H9 (cell line): Measurements from ENCODE around the gene TCF20. TPM values are rescaled to one million over a fixed set of nuclear protein-coding genes. Genes with fewer than 3 reads are reported as not detected.

Source experiments
- DNase-seq: peaks from one replicate; pipeline ENCODE4 v3.0.0-alpha.2; 2017
- H2AFZ ChIP-seq: one replicate; pipeline ENCODE4 v1.6.1; 2013; ENCODE audit warnings: mild to moderate bottlenecking, low read length, control low read depth, moderate library complexity
- H2AK5ac ChIP-seq: 2 replicates; pipeline ENCODE4 v1.6.1; 2013; ENCODE audit warnings: low read length, control low read depth, mixed read lengths; ENCODE audit not compliant: insufficient read length
- H2BK120ac ChIP-seq: one replicate; pipeline ENCODE4 v1.6.1; 2013; ENCODE audit warnings: low read depth, mild to moderate bottlenecking, low read length, control low read depth, inconsistent platforms; ENCODE audit not compliant: poor library complexity, severe bottlenecking
- H2BK12ac ChIP-seq: 2 replicates; pipeline ENCODE4 v1.6.1; 2013; ENCODE audit warnings: low read length, control low read depth, mixed read lengths, low read depth; ENCODE audit not compliant: insufficient read length
- H2BK15ac ChIP-seq: 2 replicates; pipeline ENCODE4 v1.6.1; 2013; ENCODE audit warnings: low read depth, low read length, control low read depth
- H2BK20ac ChIP-seq: one replicate; pipeline ENCODE4 v1.6.1; 2013; ENCODE audit warnings: low read depth, mild to moderate bottlenecking, low read length, control low read depth, inconsistent platforms; ENCODE audit not compliant: poor library complexity, severe bottlenecking
- H2BK5ac ChIP-seq: 2 replicates; pipeline ENCODE4 v1.6.1; 2013; ENCODE audit warnings: low read length, control low read depth, mixed read lengths; ENCODE audit not compliant: insufficient read length
- H3K14ac ChIP-seq: 2 replicates; pipeline ENCODE4 v1.6.1; 2013; ENCODE audit warnings: low read length, control low read depth; ENCODE audit not compliant: insufficient read depth
- H3K18ac ChIP-seq: 2 replicates; pipeline ENCODE4 v1.6.1; 2013; ENCODE audit warnings: low read depth, mild to moderate bottlenecking, mixed read lengths, low read length, control low read depth; ENCODE audit not compliant: insufficient read length
- H3K23ac ChIP-seq: 2 replicates; pipeline ENCODE4 v1.6.1; 2013; ENCODE audit warnings: low read length, control low read depth, mixed read lengths, low read depth; ENCODE audit not compliant: insufficient read length
- H3K23me2 ChIP-seq: 2 replicates; pipeline ENCODE4 v1.6.1; 2013; ENCODE audit warnings: low read depth, mild to moderate bottlenecking, mixed read lengths, low read length, control low read depth; ENCODE audit not compliant: insufficient read length, poor library complexity, severe bottlenecking
- H3K27ac ChIP-seq: 2 replicates; pipeline ENCODE4 v1.5.1; 2013; ENCODE audit warnings: low read length, control low read depth, mixed read lengths, low read depth; ENCODE audit not compliant: insufficient read length
- H3K27me3 ChIP-seq: 2 replicates; pipeline ENCODE4 v1.6.1; 2013; ENCODE audit warnings: low read length, control low read depth, inconsistent platforms; ENCODE audit not compliant: insufficient read depth
- H3K4ac ChIP-seq: 2 replicates; pipeline ENCODE4 v1.6.1; 2013; ENCODE audit warnings: low read depth, mild to moderate bottlenecking, control low read depth, inconsistent platforms, low read length, moderate library complexity
- H3K4me1 ChIP-seq: 2 replicates; pipeline ENCODE4 v1.6.1; 2013; ENCODE audit warnings: low read length, control low read depth, inconsistent platforms; ENCODE audit not compliant: insufficient read depth
- H3K4me2 ChIP-seq: 2 replicates; pipeline ENCODE4 v1.6.1; 2013; ENCODE audit warnings: low read length, control low read depth, mixed read lengths; ENCODE audit not compliant: insufficient read length, insufficient read depth
- H3K56ac ChIP-seq: 2 replicates; pipeline ENCODE4 v1.6.1; 2013; ENCODE audit warnings: low read depth, mild to moderate bottlenecking, mixed read lengths, low read length, control low read depth; ENCODE audit not compliant: insufficient read length
- H3K79me1 ChIP-seq: 2 replicates; pipeline ENCODE4 v1.6.1; 2013; ENCODE audit warnings: low read depth, mild to moderate bottlenecking, moderate library complexity, low read length, control low read depth, inconsistent platforms; ENCODE audit not compliant: insufficient read depth, poor library complexity, severe bottlenecking
- H3K79me2 ChIP-seq: 2 replicates; pipeline ENCODE4 v1.6.1; 2013; ENCODE audit warnings: low read length, control low read depth, inconsistent platforms; ENCODE audit not compliant: insufficient read depth
- H3K9ac ChIP-seq: 2 replicates; pipeline ENCODE4 v1.6.1; 2013; ENCODE audit warnings: low read length, control low read depth, mixed read lengths; ENCODE audit not compliant: insufficient read length; ENCODE audit errors: extremely low read depth
- H3K9me3 ChIP-seq: one replicate; pipeline ENCODE4 v1.6.1; 2013; ENCODE audit warnings: low read depth, low read length, inconsistent platforms; ENCODE audit not compliant: control insufficient read depth
- H3T11ph ChIP-seq: one replicate; pipeline ENCODE4 v1.6.1; 2013; ENCODE audit warnings: mild to moderate bottlenecking, low read length, control low read depth, inconsistent platforms
- H4K20me1 ChIP-seq: one replicate; pipeline ENCODE4 v1.6.1; 2013; ENCODE audit not compliant: control insufficient read depth, insufficient read length, insufficient read depth
- H4K5ac ChIP-seq: 2 replicates; pipeline ENCODE4 v1.6.1; 2013; ENCODE audit warnings: low read depth, mild to moderate bottlenecking, mixed read lengths, low read length, control low read depth; ENCODE audit not compliant: insufficient read length
- H4K8ac ChIP-seq: replicated peaks from 2 replicates; pipeline ENCODE4 v1.6.1; 2013; ENCODE audit warnings: low read length, control low read depth, mixed read lengths, low read depth; ENCODE audit not compliant: insufficient read length
- H4K91ac ChIP-seq: 2 replicates; pipeline ENCODE4 v1.6.1; 2013; ENCODE audit warnings: low read depth, mild to moderate bottlenecking, moderate library complexity, mixed read lengths, low read length, control low read depth; ENCODE audit not compliant: insufficient read length
- H3K27ac Mint-ChIP-seq, 3 experiments: 2 replicates in 2 of 3; 3 replicates in 1 of 3; pipeline ENCODE4 v1.8.0; 2020 to 2021; ENCODE audit warnings: mixed read lengths in 3 of 3, mild to moderate bottlenecking in 1 of 3, moderate library complexity in 1 of 3
- H3K27me3 Mint-ChIP-seq: 2 replicates; pipeline ENCODE4 v1.8.0; 2021; ENCODE audit warnings: low read depth, mild to moderate bottlenecking, moderate library complexity, mixed read lengths
- H3K36me3 Mint-ChIP-seq, 3 experiments: 2 replicates in 2 of 3; 3 replicates in 1 of 3; pipeline ENCODE4 v1.8.0; 2020 to 2021; ENCODE audit warnings: low read depth in 3 of 3, mixed read lengths in 3 of 3; ENCODE audit not compliant: insufficient read depth in 1 of 3
- H3K4me1 Mint-ChIP-seq, 2 experiments: 2 replicates each; pipeline ENCODE4 v1.8.0; 2020; ENCODE audit warnings: mixed read lengths in 2 of 2
- H3K4me3 Mint-ChIP-seq, 2 experiments: 2 replicates in 1 of 2; 3 replicates in 1 of 2; pipeline ENCODE4 v1.8.0; 2020 to 2021; ENCODE audit warnings: mild to moderate bottlenecking in 2 of 2, mixed read lengths in 2 of 2, moderate library complexity in 1 of 2
- H3K9me3 Mint-ChIP-seq, 2 experiments: 2 replicates in 1 of 2; 3 replicates in 1 of 2; pipeline ENCODE4 v1.8.0; 2020; ENCODE audit warnings: mild to moderate bottlenecking in 2 of 2, mixed read lengths in 2 of 2, moderate library complexity in 1 of 2
- WGBS: extraction: QIAGEN DNeasy Blood & Tissue Kit; methylation state at CpG from one replicate; pipeline ENCODE4 v1.1.7; 2013; ENCODE audit warnings: missing lambda C conversion rate, low lambda C conversion rate, mixed read lengths; ENCODE audit not compliant: insufficient read length; ENCODE audit errors: extremely low coverage; 5-methylcytosine and 5-hydroxymethylcytosine counted together
- total RNA-seq: library from RNA; stranded (reverse); gene quantifications from 2 replicates; pipeline ENCODE4 v1.2.1, GENCODE V29; 2021
- TF ChIP-seq, protein P1 (sequence below): fragments of 200-600 bp; sonication (generic); conservative IDR thresholded peaks from 3 replicates; pipeline ENCODE4 v1.8.0; 2021; ENCODE audit warnings: antibody characterized with exemption, mild to moderate bottlenecking

TCF20 gene
- total RNA-seq, 1 experiment from 2014 or later, result 75.6 TPM

DNA sequence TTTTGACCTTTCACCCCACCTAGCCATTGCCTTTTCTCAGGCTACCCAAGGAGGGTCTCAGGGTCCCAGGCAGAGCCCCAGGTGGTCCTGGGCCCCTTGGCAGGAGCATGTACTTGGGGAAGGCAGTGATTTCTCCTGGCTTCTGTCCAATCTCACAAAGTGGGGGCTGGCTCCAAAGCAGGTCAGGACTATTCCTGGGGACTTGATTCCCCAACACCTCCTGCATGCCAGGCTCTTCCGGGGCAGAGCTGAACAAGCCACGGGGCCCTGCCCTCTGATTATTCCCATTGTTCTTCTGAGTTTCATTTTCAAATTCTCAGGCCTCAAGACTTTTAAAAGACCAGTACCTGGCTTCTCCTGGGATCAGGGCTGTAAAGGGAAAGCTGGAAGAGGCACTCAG, 1.5 kb upstream of the TCF20 start:
- H3K27ac Mint-ChIP-seq, result no peak overlapping the region
- WGBS, result no CpG with 5 or more reads among the region's 2 CpGs
- H3K23me2 ChIP-seq, result peaks cover 7% of the 10 kb centered on the region

More for the DNA sequence above, 1.5 kb upstream of the TCF20 start:
- Histone ChIP-seq H2BK12ac (no peak overlapping the region), H3K18ac (no peak overlapping the region), H4K91ac (no peak overlapping the region), H4K8ac (no peak overlapping the region), H3K27me3 (0 out of 2 replicates have a peak, but pooled peaks cover 3% of the 10 kb centered on the region), H3K56ac (no peak overlapping the region), H2BK15ac (no peak overlapping the region), H3K14ac (no peak overlapping the region), H3K4me2 (no peak overlapping the region), H2BK20ac (no peak overlapping the region), H3K4me1 (peaks cover 6% of the 10 kb centered on the region), H4K5ac (no peak overlapping the region), H2BK120ac (no peak overlapping the region), H3T11ph (no peak overlapping the region), H3K79me1 (peaks cover 3% of the 10 kb centered on the region), H3K23ac (no peak overlapping the region), H3K4ac (no peak overlapping the region), H4K20me1 (no peaks in the 10 kb centered on the region), H3K9me3 (no peaks in the 10 kb centered on the region), H2AK5ac (no peak overlapping the region), H3K27ac (no peak overlapping the region), H2AFZ (no peak overlapping the region), H2BK5ac (no peak overlapping the region), H3K79me2 (peaks cover 14% of the 10 kb centered on the region; the same call in 1 of the 2 replicates), H3K9ac (no peak overlapping the region)
- Mint-ChIP-seq H3K27me3 (peaks cover 39% of the 10 kb centered on the region), H3K9me3 (peaks cover 0 to 4% of the 10 kb centered on the region in 2 experiments; a peak in 3 of 5 replicates), H3K36me3 (peaks cover 0 to 5% (median 4%) of the 10 kb centered on the region in 3 experiments; a peak in 6 of 7 replicates), H3K4me1 (peaks cover 48 to 51% of the 10 kb centered on the region in 2 experiments), H3K4me3 (no peak overlapping the region; a peak in 1 of 5 replicates)
- DNase-seq, result no peak
- TF ChIP-seq, protein P1, sequence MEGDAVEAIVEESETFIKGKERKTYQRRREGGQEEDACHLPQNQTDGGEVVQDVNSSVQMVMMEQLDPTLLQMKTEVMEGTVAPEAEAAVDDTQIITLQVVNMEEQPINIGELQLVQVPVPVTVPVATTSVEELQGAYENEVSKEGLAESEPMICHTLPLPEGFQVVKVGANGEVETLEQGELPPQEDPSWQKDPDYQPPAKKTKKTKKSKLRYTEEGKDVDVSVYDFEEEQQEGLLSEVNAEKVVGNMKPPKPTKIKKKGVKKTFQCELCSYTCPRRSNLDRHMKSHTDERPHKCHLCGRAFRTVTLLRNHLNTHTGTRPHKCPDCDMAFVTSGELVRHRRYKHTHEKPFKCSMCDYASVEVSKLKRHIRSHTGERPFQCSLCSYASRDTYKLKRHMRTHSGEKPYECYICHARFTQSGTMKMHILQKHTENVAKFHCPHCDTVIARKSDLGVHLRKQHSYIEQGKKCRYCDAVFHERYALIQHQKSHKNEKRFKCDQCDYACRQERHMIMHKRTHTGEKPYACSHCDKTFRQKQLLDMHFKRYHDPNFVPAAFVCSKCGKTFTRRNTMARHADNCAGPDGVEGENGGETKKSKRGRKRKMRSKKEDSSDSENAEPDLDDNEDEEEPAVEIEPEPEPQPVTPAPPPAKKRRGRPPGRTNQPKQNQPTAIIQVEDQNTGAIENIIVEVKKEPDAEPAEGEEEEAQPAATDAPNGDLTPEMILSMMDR, result no peak
